ENCODE measurements around the gene ATP11A. TPM values are rescaled to one million over a fixed set of nuclear protein-coding genes. Genes with fewer than 3 reads are reported as not detected.

The ATP11A gene
- total RNA-seq, 4 donors from 2014 or later: 18.6 to 30.3 (median 26.8) TPM

GRCh38 chr13:112702986-112703379, 13.1 kb downstream of the ATP11A start:
- TF ChIP-seq CTCF (IDR thresholded peaks at IDR 0.05; ENCODE audit: low read depth): no peak

- TF ChIP-seq CTCF (IDR thresholded peaks at IDR 0.05; ENCODE audit: low read depth): no peak
Measured at GRCh38 chr13:112703449-112704284, 13.8 kb downstream of the ATP11A start.

DNA sequence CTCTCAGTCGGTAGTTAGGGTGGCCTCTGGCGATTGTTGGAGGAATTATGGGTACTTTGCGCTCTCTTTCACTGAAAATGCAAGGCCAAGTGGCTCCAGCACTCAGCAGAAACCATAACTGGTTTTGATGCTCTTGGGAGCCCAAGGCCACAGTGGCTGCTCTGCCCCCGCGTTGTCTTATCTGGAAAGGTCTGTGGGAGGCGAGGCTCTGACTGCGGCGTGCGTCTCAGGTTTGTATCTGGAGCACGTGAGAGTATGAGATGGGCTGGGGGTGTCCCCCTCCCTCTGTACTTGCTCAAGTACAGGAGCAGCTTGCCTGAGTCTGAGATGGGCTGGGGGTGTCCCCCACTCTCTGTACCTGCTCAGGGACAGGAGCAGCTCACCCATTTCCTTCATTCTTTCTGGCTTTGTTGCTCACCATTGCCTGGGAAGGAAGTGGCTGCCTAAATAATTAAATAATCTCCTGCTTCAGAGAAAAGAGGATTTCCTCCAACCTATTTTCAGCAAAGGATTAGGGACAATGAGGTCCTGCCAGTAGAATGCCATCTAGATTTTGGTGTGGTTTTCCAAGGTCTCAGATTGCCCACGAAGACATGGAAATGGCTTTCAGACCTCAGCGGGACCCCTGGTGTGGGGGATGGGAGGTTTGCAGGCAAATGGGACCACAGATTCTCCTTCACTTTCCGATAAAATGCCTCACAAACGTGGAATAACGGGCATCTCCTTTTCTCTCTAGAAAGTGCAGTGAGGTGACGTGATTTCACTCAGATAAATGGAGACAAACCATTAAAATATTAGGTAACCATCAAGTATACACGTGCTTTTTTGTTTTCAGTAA, 14.7 kb downstream of the ATP11A start:
- TF ChIP-seq CTCF (IDR thresholded peaks at IDR 0.05; ENCODE audit: low read depth): no peak

- TF ChIP-seq CTCF (IDR thresholded peaks at IDR 0.05; ENCODE audit: low read depth): no peak
Measured at GRCh38 chr13:112705286-112705685, 15.4 kb downstream of the ATP11A start.

GRCh38 chr13:112706171-112706570, 16.3 kb downstream of the ATP11A start:
- no peak for TF ChIP-seq CTCF (IDR thresholded peaks at IDR 0.05; ENCODE audit: low read depth)

- no peak for TF ChIP-seq CTCF (IDR thresholded peaks at IDR 0.05; ENCODE audit: low read depth)
Measured at GRCh38 chr13:112708560-112709240, 18.9 kb downstream of the ATP11A start.
